ENCODE results near the gene MB. TPM values are rescaled to one million over a fixed set of nuclear protein-coding genes. Genes with fewer than 3 reads are reported as not detected.
A peak's percentile ranks its signal among the peaks of the same experiment; 100 is the strongest.

MB gene
- polyA plus RNA-seq, 1 donor (not counting 4 experiments of a cell fraction or from before 2014, with no cell fraction given), result not detected

GRCh38 chr22:35589071-35589755 is 27.9 kb downstream of the MB start:
- Histone ChIP-seq H3K27ac (ENCODE audit: control insufficient read depth, insufficient read depth, low read length) (peak overlapping the region; percentile 51), H3K79me2 (ENCODE audit: control insufficient read depth, insufficient read depth, low read length) (no peaks in the 10 kb centered on the region), H3K9me3 (ENCODE audit: control insufficient read depth, low read depth, low read length) (no peaks in the 10 kb centered on the region), H3K9ac (ENCODE audit: control insufficient read depth, extremely low read depth, insufficient read depth, low read length) (no peak overlapping the region), H4K20me1 (ENCODE audit: control insufficient read depth, extremely low read depth, insufficient read depth, low read length) (no peaks in the 10 kb centered on the region), H3K27me3 (ENCODE audit: control insufficient read depth, extremely low read depth, insufficient read depth, low read length) (no peaks in the 10 kb centered on the region), H3K4me2 (ENCODE audit: control insufficient read depth, extremely low read depth, insufficient read depth, low read depth, low read length) (peak overlapping the region; percentile 49), H3K4me3 (ENCODE audit: control insufficient read depth in 2 of 3, extremely low read depth in 1 of 3, insufficient read depth in 2 of 3, low read depth in 1 of 3, low read length in 3 of 3) (no peak overlapping the region), H3K9me1 (ENCODE audit: control insufficient read depth, extremely low read depth, insufficient read depth, low read length) (no peaks in the 10 kb centered on the region), H2AFZ (ENCODE audit: control insufficient read depth, low read length) (no peak overlapping the region), H3K4me1 (ENCODE audit: control insufficient read depth, extremely low read depth, insufficient read depth, low read length) (peaks cover 12% of the 10 kb centered on the region), H3K36me3 (ENCODE audit: control insufficient read depth in 2 of 2, extremely low read depth in 1 of 2, insufficient read depth in 2 of 2, low read length in 2 of 2) (no peaks in the 10 kb centered on the region)
- DNase-seq (ENCODE audit: low read depth, low spot score) (peak; percentile 94), FAIRE-seq (peak; percentile 96)
- TF ChIP-seq CTCF (optimal IDR thresholded peaks at IDR 0.05 in 1 of 3, IDR thresholded peaks at IDR 0.05 in 1 of 3, conservative IDR thresholded peaks at IDR 0.05 in 1 of 3; ENCODE audit: extremely low read depth in 1 of 3, insufficient read depth in 2 of 3, low read length in 3 of 3) (no peak), EZH2 (IDR thresholded peaks at IDR 0.05; ENCODE audit: low read length) (no peak)
- dilution Hi-C loops (cut with MboI; ENCODE audit: extremely low pct_ligation_motif_present, low sequenced_read_pairs), result no loop called here

GRCh38 chr22:35587896-35588295 is 29.2 kb downstream of the MB start:
- H2AFZ ChIP-seq (ENCODE audit: control insufficient read depth, low read length), result no peak overlapping the region
- no peak for DNase-seq (ENCODE audit: low read depth, low spot score)
- no peaks in the 10 kb centered on the region for H3K79me2 ChIP-seq (ENCODE audit: control insufficient read depth, insufficient read depth, low read length)
- no peak for TF ChIP-seq EZH2 (IDR thresholded peaks at IDR 0.05; ENCODE audit: low read length)
- TF ChIP-seq CTCF (optimal IDR thresholded peaks at IDR 0.05 in 1 of 3, IDR thresholded peaks at IDR 0.05 in 1 of 3, conservative IDR thresholded peaks at IDR 0.05 in 1 of 3; ENCODE audit: extremely low read depth in 1 of 3, insufficient read depth in 2 of 3, low read length in 3 of 3), result no peak
- no peaks in the 10 kb centered on the region for H4K20me1 ChIP-seq (ENCODE audit: control insufficient read depth, extremely low read depth, insufficient read depth, low read length)
- H3K4me3 ChIP-seq (ENCODE audit: control insufficient read depth in 2 of 3, extremely low read depth in 1 of 3, insufficient read depth in 2 of 3, low read depth in 1 of 3, low read length in 3 of 3), result no peak overlapping the region
- H3K4me2 ChIP-seq (ENCODE audit: control insufficient read depth, extremely low read depth, insufficient read depth, low read depth, low read length), result no peak overlapping the region
- H3K9ac ChIP-seq (ENCODE audit: control insufficient read depth, extremely low read depth, insufficient read depth, low read length), result no peak overlapping the region
- peaks cover 12% of the 10 kb centered on the region for H3K4me1 ChIP-seq (ENCODE audit: control insufficient read depth, extremely low read depth, insufficient read depth, low read length)
- H3K27ac ChIP-seq (ENCODE audit: control insufficient read depth, insufficient read depth, low read length), result no peak overlapping the region
- no peaks in the 10 kb centered on the region for H3K36me3 ChIP-seq (ENCODE audit: control insufficient read depth in 2 of 2, extremely low read depth in 1 of 2, insufficient read depth in 2 of 2, low read length in 2 of 2)
- dilution Hi-C loops (cut with MboI; ENCODE audit: extremely low pct_ligation_motif_present, low sequenced_read_pairs), result no loop called here
- H3K9me1 ChIP-seq (ENCODE audit: control insufficient read depth, extremely low read depth, insufficient read depth, low read length), result no peaks in the 10 kb centered on the region
- peak; percentile 29 for FAIRE-seq
- H3K27me3 ChIP-seq (ENCODE audit: control insufficient read depth, extremely low read depth, insufficient read depth, low read length), result no peaks in the 10 kb centered on the region
- H3K9me3 ChIP-seq (ENCODE audit: control insufficient read depth, low read depth, low read length), result no peaks in the 10 kb centered on the region

Measured in keratinocyte (primary cell).